IMR-90 (cell line): Measurements from ENCODE around the gene SLC9B1. TPM values are rescaled to one million over a fixed set of nuclear protein-coding genes. Genes with fewer than 3 reads are reported as not detected.

Experiments
- ATAC-seq: fragments of 200-7000 bp; cut with Tn5 transposase; 2 replicates; pipeline ENCODE4 v1.9.1; 2020; ENCODE audit warnings: low read depth, mild to moderate bottlenecking, moderate library complexity
- BruUV-seq: library from RNA; stranded (reverse); fragments of 400-500 nt; replicated peaks from 2 replicates; lab custom pipeline; 2021; lab: Mats Ljungman, UMichigan
- CTCF ChIA-PET: fragments of 300-600 bp; formaldehyde crosslinking; extraction: SDS; loops from one replicate; lab custom pipeline; 2021; ENCODE audit warnings: antibody characterized with exemption; lab: Yijun Ruan, JAX
- POLR2A ChIA-PET: fragments of 300-600 bp; sonication (Branson Sonifier 250); formaldehyde crosslinking; loops from one replicate; lab custom pipeline; 2022; ENCODE audit warnings: antibody characterized with exemption; ENCODE audit not compliant: unreplicated experiment; lab: Charles Lee
- DNase-seq: peaks from one replicate; pipeline ENCODE4 v3.0.0; 2013
- H2AFZ ChIP-seq: replicated peaks from 2 replicates; pipeline ENCODE3; 2013; ENCODE audit warnings: low read length, mild to moderate bottlenecking; ENCODE audit not compliant: poor library complexity
- H2AK5ac ChIP-seq: 2 replicates; pipeline ENCODE4 v1.6.1; 2013; ENCODE audit warnings: low read depth, low read length, inconsistent platforms
- H2AK9ac ChIP-seq: replicated peaks from 2 replicates; pipeline ENCODE3; 2013; ENCODE audit warnings: mild to moderate bottlenecking, low read depth, low read length, moderate library complexity; ENCODE audit not compliant: poor library complexity
- H2BK120ac ChIP-seq: 2 replicates; pipeline ENCODE4 v1.6.1; 2013; ENCODE audit warnings: low read depth, low read length, inconsistent platforms
- H2BK15ac ChIP-seq: 3 replicates; pipeline ENCODE4 v1.6.1; 2013; ENCODE audit warnings: low read depth, low read length, inconsistent platforms
- H2BK20ac ChIP-seq: 2 replicates; pipeline ENCODE4 v1.6.1; 2013; ENCODE audit warnings: low read depth, mild to moderate bottlenecking, inconsistent platforms, low read length, moderate library complexity
- H2BK5ac ChIP-seq: 2 replicates; pipeline ENCODE4 v1.6.1; 2013; ENCODE audit warnings: mild to moderate bottlenecking, low read depth, low read length, inconsistent platforms; ENCODE audit not compliant: poor library complexity, severe bottlenecking
- H3K14ac ChIP-seq: replicated peaks from 2 replicates; pipeline ENCODE4 v1.6.1; 2013; ENCODE audit warnings: low read depth, low read length, inconsistent platforms
- H3K18ac ChIP-seq: 2 replicates; pipeline ENCODE4 v1.6.1; 2013; ENCODE audit warnings: low read depth, low read length, control low read depth
- H3K23ac ChIP-seq: 2 replicates; pipeline ENCODE4 v1.6.1; 2013; ENCODE audit warnings: low read depth, low read length, inconsistent platforms
- H3K27ac ChIP-seq: 2 replicates; pipeline ENCODE4 v1.5.1; 2013; ENCODE audit warnings: mild to moderate bottlenecking, control low read depth, low read length; ENCODE audit not compliant: insufficient read depth
- H3K27me3 ChIP-seq: 2 replicates; pipeline ENCODE4 v1.6.1; 2013; ENCODE audit warnings: low read length; ENCODE audit not compliant: control insufficient read depth, insufficient read depth
- H3K36me3 ChIP-seq: 2 replicates; pipeline ENCODE4 v1.6.1; 2013; ENCODE audit warnings: low read length, mixed read lengths; ENCODE audit not compliant: control insufficient read depth, insufficient read depth
- H3K4ac ChIP-seq: 2 replicates; pipeline ENCODE4 v1.6.1; 2013; ENCODE audit warnings: low read depth, low read length, inconsistent platforms
- H3K4me1 ChIP-seq: 2 replicates; pipeline ENCODE4 v1.6.1; 2013; ENCODE audit warnings: low read length, mixed read lengths; ENCODE audit not compliant: control insufficient read depth, insufficient read depth
- H3K4me2 ChIP-seq: 2 replicates; pipeline ENCODE4 v1.6.1; 2013; ENCODE audit warnings: low read depth, mild to moderate bottlenecking, control low read depth, low read length, moderate library complexity
- H3K4me3 ChIP-seq: 2 replicates; pipeline ENCODE4 v1.5.1; 2013; ENCODE audit warnings: low read depth, mild to moderate bottlenecking, control low read depth, low read length, moderate library complexity; ENCODE audit not compliant: insufficient read depth
- H3K56ac ChIP-seq: 2 replicates; pipeline ENCODE4 v1.6.1; 2013; ENCODE audit warnings: low read length, inconsistent platforms; ENCODE audit not compliant: insufficient read depth; ENCODE audit errors: extremely low read depth
- H3K79me1 ChIP-seq, 2 experiments: 2 replicates each; pipeline ENCODE4 v1.6.1; 2013; ENCODE audit warnings: low read length in 2 of 2, inconsistent platforms in 1 of 2, low read depth in 1 of 2
- H3K9ac ChIP-seq: 2 replicates; pipeline ENCODE4 v1.6.1; 2013; ENCODE audit warnings: low read depth, low read length, control low read depth
- H3K9me1 ChIP-seq: 2 replicates; pipeline ENCODE4 v1.6.1; 2013; ENCODE audit warnings: low read length, inconsistent platforms; ENCODE audit not compliant: insufficient read depth
- H3K9me3 ChIP-seq: 2 replicates; pipeline ENCODE4 v1.6.1; 2013; ENCODE audit warnings: low read length; ENCODE audit not compliant: control insufficient read depth, insufficient read depth
- H4K20me1 ChIP-seq: 2 replicates; pipeline ENCODE4 v1.6.1; 2013; ENCODE audit warnings: low read length, inconsistent platforms; ENCODE audit not compliant: insufficient read depth
- H4K5ac ChIP-seq: 2 replicates; pipeline ENCODE4 v1.6.1; 2013; ENCODE audit warnings: mild to moderate bottlenecking, low read depth, low read length, control low read depth
- H4K8ac ChIP-seq, 2 experiments: 2 replicates each; pipeline ENCODE4 v1.6.1; 2013; ENCODE audit warnings: low read depth in 2 of 2, low read length in 2 of 2, control low read depth in 1 of 2, inconsistent platforms in 1 of 2
- H4K91ac ChIP-seq: 2 replicates; pipeline ENCODE4 v1.6.1; 2013; ENCODE audit warnings: low read depth, low read length, inconsistent platforms; ENCODE audit not compliant: insufficient read depth
- CEBPB ChIP-seq: IDR thresholded peaks from 2 replicates; pipeline ENCODE4 v1.6.1; 2012; ENCODE audit warnings: low read depth, low read length, improper control_type of control experiment
- CHD1 ChIP-seq: IDR thresholded peaks from 2 replicates; pipeline ENCODE4 v1.6.1; 2012; ENCODE audit warnings: low read depth, low read length, improper control_type of control experiment
- RAD21 ChIP-seq: IDR thresholded peaks from 2 replicates; pipeline ENCODE4 v1.6.1; 2012; ENCODE audit warnings: low read length, improper control_type of control experiment
- SMC3 ChIP-seq: fragments of 150-350 bp; IDR thresholded peaks from 2 replicates; pipeline ENCODE4 v1.6.1; 2016; ENCODE audit warnings: low read depth, mild to moderate bottlenecking, antibody characterized with exemption, low read length, moderate library complexity
- WGBS, 2 experiments: methylation state at CpG; one replicate each; pipeline versions ENCODE4 v1.1.5 to v1.1.7; 2013; ENCODE audit warnings: missing lambda C conversion rate in 2 of 2; ENCODE audit not compliant: insufficient read length in 1 of 2; ENCODE audit errors: extremely low coverage in 2 of 2; 5-methylcytosine and 5-hydroxymethylcytosine counted together
- dilution Hi-C: fragments of 300-500 bp; cut with HindIII; formaldehyde crosslinking; loops from one replicate; pipeline ENCODE4 v1.14.3; 2018; ENCODE audit warnings: low sequenced_read_pairs; ENCODE audit not compliant: unreplicated experiment
- in situ Hi-C: fragments of 300-500 bp; cut with MboI; formaldehyde crosslinking; loops from 3 replicates; pipeline ENCODE4 v1.14.3; 2019; ENCODE audit warnings: low sequenced_read_pairs, inconsistent platforms, mixed read lengths
- intact Hi-C: fragments of 100-400 bp; cut with micrococcal nuclease; formaldehyde crosslinking; loops from 2 replicates; pipeline ENCODE4 v1.10.0; 2022
- polyA plus RNA-seq, 3 experiments: library from polyadenylated mRNA; depleted of rRNA; stranded (reverse); fragments of >200 nt; gene quantifications; 2 replicates each; pipeline ENCODE4 v1.2.3, GENCODE V29; 2012; ENCODE audit warnings: low replicate concordance in 1 of 3
- total RNA-seq: library from RNA; depleted of rRNA; stranded (reverse); fragments of >200 nt; gene quantifications from 2 replicates; pipeline ENCODE4 v1.2.3, GENCODE V29; 2012
- TF ChIP-seq, protein P1 (sequence below): conservative IDR thresholded peaks from 2 replicates; pipeline ENCODE4 v1.5.1; 2012; ENCODE audit warnings: mild to moderate bottlenecking, low read depth, low read length, improper control_type of control experiment

SLC9B1 gene
- total and polyA plus RNA-seq, 2 of the 4 experiments (the other 2 are of a cell fraction): 0.07 to 0.18 TPM

DNA sequence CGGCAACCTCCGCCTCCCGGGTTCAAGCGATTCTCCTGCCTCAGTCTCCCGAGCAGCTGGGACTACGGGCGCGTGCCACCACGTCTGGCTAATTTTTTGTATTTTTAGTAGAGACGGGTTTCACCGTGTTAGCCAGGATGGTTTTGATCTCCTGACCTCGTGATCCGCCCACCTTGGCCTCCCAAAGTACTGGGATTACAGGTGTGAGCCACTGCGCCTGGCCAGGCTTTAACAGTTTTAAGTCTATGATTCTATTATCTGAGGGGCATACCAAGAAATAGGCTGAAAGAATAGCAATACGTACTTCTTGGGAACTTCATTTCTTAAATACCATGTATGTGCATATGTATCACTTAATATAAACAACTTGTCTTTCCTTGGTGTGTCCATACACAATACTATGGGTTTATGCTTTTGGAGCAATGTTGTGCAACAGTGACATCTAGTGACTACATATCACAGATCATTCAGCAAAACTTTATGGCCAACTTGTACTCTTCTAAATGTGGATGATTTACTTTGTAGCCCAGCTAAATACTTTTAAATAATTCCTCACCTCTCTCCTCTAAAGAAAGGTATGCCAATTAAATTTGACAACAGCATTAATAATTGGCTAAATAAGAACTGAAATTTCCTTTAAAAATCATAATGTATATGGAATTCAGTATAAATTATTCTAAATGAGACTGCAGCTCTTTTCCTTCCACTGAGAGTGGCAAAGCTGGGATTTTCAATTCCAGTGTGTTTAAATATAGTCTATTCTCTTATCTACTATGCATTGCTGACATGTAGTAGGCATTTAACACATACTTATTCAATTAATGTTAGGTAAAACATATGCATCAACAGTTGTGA, 10.4 kb downstream of the SLC9B1 start:
- no peak overlapping the region for H3K4me3 ChIP-seq
- no peak overlapping the region for H3K9ac ChIP-seq
- no peak overlapping the region for H4K5ac ChIP-seq
- no peak overlapping the region for H2AFZ ChIP-seq
- ATAC-seq (peak; percentile 82), DNase-seq (peak; percentile 80)
- no peak overlapping the region for H3K14ac ChIP-seq
- dilution Hi-C loops: loop anchor here (25.0 kb wide), 1 partner anchor 397 kb away; no protein-coding TSS in a partner anchor
- no peak overlapping the region for H3K23ac ChIP-seq
- H3K4me2 ChIP-seq: no peak overlapping the region
- H3K27ac ChIP-seq: no peak overlapping the region
- no peak overlapping the region for H2BK5ac ChIP-seq
- H2BK15ac ChIP-seq: no peak overlapping the region
- no peak for TF ChIP-seq CHD1
- peak; percentile 95 for TF ChIP-seq CEBPB
- TF ChIP-seq RAD21: peak; percentile 96
- TF ChIP-seq, protein P1, sequence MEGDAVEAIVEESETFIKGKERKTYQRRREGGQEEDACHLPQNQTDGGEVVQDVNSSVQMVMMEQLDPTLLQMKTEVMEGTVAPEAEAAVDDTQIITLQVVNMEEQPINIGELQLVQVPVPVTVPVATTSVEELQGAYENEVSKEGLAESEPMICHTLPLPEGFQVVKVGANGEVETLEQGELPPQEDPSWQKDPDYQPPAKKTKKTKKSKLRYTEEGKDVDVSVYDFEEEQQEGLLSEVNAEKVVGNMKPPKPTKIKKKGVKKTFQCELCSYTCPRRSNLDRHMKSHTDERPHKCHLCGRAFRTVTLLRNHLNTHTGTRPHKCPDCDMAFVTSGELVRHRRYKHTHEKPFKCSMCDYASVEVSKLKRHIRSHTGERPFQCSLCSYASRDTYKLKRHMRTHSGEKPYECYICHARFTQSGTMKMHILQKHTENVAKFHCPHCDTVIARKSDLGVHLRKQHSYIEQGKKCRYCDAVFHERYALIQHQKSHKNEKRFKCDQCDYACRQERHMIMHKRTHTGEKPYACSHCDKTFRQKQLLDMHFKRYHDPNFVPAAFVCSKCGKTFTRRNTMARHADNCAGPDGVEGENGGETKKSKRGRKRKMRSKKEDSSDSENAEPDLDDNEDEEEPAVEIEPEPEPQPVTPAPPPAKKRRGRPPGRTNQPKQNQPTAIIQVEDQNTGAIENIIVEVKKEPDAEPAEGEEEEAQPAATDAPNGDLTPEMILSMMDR: peak; percentile 91
- TF ChIP-seq SMC3: peak; percentile 93
- no peak overlapping the region for H2AK9ac ChIP-seq
- no peak overlapping the region for H2BK120ac ChIP-seq
- no peaks in the 10 kb centered on the region for H4K20me1 ChIP-seq
- CTCF ChIA-PET: interaction anchor here (0.6 to 1.0 kb wide), 4 partner anchors 67 to 400 kb away, joined by 3 to 4 read pairs (median 3); no protein-coding TSS in a partner anchor
- POLR2A ChIA-PET: no interaction called here
- H3K4ac ChIP-seq: no peak overlapping the region
- H4K91ac ChIP-seq: no peak overlapping the region
- H4K8ac ChIP-seq: no peak overlapping the region
- 91% methylated on average over 4 of the region's 15 CpGs; no CpG with 5 or more reads in 1 of the 2 experiments for WGBS, 2 experiments
- H3K36me3 ChIP-seq: no peaks in the 10 kb centered on the region
- H3K4me1 ChIP-seq: peaks cover 10% of the 10 kb centered on the region
- BruUV-seq: no TSS peak
- intact Hi-C loops: loop anchor here (1.0 to 5.0 kb wide), 8 partner anchors 82 to 664 kb away; partner anchors contain the start of genes CISD2, MANBA, SLC39A8 and UBE2D3
- H2AK5ac ChIP-seq: no peak overlapping the region
- H2BK20ac ChIP-seq: no peak overlapping the region
- H3K9me1 ChIP-seq: peaks cover 7% of the 10 kb centered on the region; the same call in 1 of the 2 replicates
- no peaks in the 10 kb centered on the region for H3K9me3 ChIP-seq
- no peak overlapping the region for H3K56ac ChIP-seq
- H3K79me1 ChIP-seq: no peaks in the 10 kb centered on the region
- in situ Hi-C loops: loop anchor here (5.0 to 10.0 kb wide), 2 partner anchors 392 to 664 kb away; partner anchors contain the start of gene SLC39A8
- H3K27me3 ChIP-seq: no peaks in the 10 kb centered on the region; the same call in 1 of the 2 replicates
- no peak overlapping the region for H3K18ac ChIP-seq
